HL-60 (cell line): ENCODE results near the gene TMEM59L.
A peak's percentile ranks its signal among the peaks of the same experiment; 100 is the strongest.

Source experiments
- DNase-seq, 2 experiments: peaks; one replicate each; pipeline ENCODE4 v3.0.0-alpha.2; 2010 to 2020; ENCODE audit warnings: low read depth in 1 of 2, low spot score in 1 of 2
- H3K27ac ChIP-seq: fragments of 250-450 bp; sonication (Bioruptor Pico); replicated peaks from 2 replicates; pipeline ENCODE4 v1.5.1; 2020; ENCODE audit warnings: mild to moderate bottlenecking, moderate library complexity
- H3K27me3 ChIP-seq: fragments of 250-450 bp; sonication (Bioruptor Pico); 2 replicates; pipeline ENCODE4 v1.5.1; 2021; ENCODE audit warnings: mild to moderate bottlenecking, moderate library complexity; ENCODE audit not compliant: insufficient read depth, poor library complexity, severe bottlenecking
- H3K4me3 ChIP-seq: replicated peaks from 2 replicates; pipeline ENCODE4 v1.5.1; 2011; ENCODE audit warnings: mild to moderate bottlenecking, control low read depth, low read length; ENCODE audit not compliant: insufficient read depth
- GABPA ChIP-seq: IDR thresholded peaks from 2 replicates; pipeline ENCODE4 v1.6.1; 2012; ENCODE audit warnings: low read depth
- POLR2AphosphoS5 ChIP-seq: IDR thresholded peaks from 2 replicates; pipeline ENCODE4 v1.6.1; 2012; ENCODE audit warnings: low read depth
- SPI1 ChIP-seq: IDR thresholded peaks from 2 replicates; pipeline ENCODE4 v1.6.1; 2012; ENCODE audit warnings: low read depth, mild to moderate bottlenecking, borderline replicate concordance
- TF ChIP-seq, protein P1 (sequence below): IDR thresholded peaks from 2 replicates; pipeline ENCODE4 v1.6.1; 2012; ENCODE audit warnings: low read depth; ENCODE audit not compliant: insufficient replicate concordance
- TF ChIP-seq, protein P2 (sequence below): IDR thresholded peaks from one replicate; pipeline ENCODE4 v1.5.1; 2011; ENCODE audit warnings: low read length, control low read depth, inconsistent platforms; ENCODE audit not compliant: insufficient read depth

The TMEM59L gene

DNA sequence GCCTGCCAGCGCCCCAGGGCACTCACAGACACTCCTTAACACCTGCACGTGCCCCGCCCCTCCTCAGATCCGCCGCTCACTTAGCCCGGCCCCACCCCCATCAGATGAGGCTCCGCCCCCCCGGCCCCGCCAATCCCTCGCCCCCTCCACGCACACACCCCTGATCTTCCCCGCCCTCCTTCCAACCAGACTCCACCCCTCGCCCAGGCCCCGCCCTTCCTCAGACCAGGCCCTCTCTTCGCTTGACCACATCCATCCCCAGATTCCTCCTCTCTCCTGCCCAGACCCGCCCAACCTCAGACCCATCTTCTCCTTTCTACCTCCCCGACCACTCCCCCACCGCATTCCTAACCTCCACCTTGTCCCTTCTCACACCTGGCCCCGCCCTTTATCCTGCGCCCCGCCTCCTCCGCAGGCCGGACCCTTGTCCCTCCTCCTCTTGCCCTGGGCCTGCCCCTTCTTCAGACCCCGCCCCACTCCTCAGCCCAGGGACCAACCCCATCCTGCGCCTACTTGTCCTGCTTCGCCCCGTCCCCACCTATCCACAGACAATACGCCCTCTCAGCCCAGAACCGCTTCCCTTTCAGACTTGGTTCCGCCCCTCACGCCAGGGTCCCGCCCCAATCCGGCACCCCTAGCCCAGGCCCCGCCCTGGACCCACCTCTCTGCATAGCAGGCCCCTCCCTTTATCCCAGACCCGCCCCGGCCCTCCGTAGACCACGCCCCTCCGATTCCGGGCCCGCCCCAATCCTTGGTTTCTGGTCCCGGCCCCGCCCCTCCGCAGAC, 23.7 kb downstream of the TMEM59L start:
- Histone ChIP-seq H3K27me3 (peaks cover 3% of the 10 kb centered on the region), H3K4me3 (peak overlapping the region; percentile 76), H3K27ac (peak overlapping the region; percentile 4; the same call in 1 of the 2 replicates)
- peak; percentile 97 to 98 for DNase-seq
- TF ChIP-seq, protein P1, sequence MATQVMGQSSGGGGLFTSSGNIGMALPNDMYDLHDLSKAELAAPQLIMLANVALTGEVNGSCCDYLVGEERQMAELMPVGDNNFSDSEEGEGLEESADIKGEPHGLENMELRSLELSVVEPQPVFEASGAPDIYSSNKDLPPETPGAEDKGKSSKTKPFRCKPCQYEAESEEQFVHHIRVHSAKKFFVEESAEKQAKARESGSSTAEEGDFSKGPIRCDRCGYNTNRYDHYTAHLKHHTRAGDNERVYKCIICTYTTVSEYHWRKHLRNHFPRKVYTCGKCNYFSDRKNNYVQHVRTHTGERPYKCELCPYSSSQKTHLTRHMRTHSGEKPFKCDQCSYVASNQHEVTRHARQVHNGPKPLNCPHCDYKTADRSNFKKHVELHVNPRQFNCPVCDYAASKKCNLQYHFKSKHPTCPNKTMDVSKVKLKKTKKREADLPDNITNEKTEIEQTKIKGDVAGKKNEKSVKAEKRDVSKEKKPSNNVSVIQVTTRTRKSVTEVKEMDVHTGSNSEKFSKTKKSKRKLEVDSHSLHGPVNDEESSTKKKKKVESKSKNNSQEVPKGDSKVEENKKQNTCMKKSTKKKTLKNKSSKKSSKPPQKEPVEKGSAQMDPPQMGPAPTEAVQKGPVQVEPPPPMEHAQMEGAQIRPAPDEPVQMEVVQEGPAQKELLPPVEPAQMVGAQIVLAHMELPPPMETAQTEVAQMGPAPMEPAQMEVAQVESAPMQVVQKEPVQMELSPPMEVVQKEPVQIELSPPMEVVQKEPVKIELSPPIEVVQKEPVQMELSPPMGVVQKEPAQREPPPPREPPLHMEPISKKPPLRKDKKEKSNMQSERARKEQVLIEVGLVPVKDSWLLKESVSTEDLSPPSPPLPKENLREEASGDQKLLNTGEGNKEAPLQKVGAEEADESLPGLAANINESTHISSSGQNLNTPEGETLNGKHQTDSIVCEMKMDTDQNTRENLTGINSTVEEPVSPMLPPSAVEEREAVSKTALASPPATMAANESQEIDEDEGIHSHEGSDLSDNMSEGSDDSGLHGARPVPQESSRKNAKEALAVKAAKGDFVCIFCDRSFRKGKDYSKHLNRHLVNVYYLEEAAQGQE: no peak
- TF ChIP-seq SPI1 (no peak), GABPA (no peak), POLR2AphosphoS5 (no peak)
- TF ChIP-seq, protein P2, sequence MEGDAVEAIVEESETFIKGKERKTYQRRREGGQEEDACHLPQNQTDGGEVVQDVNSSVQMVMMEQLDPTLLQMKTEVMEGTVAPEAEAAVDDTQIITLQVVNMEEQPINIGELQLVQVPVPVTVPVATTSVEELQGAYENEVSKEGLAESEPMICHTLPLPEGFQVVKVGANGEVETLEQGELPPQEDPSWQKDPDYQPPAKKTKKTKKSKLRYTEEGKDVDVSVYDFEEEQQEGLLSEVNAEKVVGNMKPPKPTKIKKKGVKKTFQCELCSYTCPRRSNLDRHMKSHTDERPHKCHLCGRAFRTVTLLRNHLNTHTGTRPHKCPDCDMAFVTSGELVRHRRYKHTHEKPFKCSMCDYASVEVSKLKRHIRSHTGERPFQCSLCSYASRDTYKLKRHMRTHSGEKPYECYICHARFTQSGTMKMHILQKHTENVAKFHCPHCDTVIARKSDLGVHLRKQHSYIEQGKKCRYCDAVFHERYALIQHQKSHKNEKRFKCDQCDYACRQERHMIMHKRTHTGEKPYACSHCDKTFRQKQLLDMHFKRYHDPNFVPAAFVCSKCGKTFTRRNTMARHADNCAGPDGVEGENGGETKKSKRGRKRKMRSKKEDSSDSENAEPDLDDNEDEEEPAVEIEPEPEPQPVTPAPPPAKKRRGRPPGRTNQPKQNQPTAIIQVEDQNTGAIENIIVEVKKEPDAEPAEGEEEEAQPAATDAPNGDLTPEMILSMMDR: no peak

DNA sequence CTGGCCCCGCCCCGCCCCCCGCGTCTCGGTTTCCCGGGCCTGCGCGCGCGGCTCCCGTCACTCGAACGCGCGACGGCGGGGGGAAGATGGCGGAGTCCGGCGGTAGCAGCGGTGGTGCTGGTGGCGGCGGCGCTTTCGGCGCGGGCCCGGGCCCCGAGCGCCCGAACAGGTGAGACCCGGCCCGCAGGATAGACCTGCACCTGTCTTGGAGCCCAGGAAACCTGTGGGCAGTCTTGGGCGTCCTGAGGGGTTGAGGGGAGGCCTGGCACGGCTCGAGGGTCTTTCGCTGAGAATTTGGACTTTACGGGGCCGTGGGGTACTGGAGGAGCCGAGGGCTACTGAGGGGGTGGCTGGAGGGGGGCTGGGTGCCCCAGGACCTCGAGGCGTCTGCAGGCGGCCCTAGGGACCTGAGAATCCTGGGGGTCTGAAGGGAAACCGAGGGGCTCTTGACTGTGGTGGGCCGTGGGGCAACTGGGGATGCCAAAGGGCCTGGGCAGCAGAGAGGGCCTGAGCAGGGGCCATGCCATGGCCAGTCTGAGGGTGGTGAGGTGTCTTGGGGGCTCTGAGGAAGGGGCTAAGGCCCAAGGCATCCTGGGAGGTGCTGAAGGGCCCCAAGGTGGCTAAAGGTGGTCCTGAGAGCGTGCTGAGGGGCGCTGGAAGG, 24.4 kb downstream of the TMEM59L start, which contains the start of gene KLHL26:
Gene KLHL26, plus strand, starts transcription at position 60 of the 661 bp plus-strand sequence. Its CDS starts 27 bp downstream, at position 87.
- H3K27ac ChIP-seq: peak within 1 kb of the TSS; percentile 78

DNA sequence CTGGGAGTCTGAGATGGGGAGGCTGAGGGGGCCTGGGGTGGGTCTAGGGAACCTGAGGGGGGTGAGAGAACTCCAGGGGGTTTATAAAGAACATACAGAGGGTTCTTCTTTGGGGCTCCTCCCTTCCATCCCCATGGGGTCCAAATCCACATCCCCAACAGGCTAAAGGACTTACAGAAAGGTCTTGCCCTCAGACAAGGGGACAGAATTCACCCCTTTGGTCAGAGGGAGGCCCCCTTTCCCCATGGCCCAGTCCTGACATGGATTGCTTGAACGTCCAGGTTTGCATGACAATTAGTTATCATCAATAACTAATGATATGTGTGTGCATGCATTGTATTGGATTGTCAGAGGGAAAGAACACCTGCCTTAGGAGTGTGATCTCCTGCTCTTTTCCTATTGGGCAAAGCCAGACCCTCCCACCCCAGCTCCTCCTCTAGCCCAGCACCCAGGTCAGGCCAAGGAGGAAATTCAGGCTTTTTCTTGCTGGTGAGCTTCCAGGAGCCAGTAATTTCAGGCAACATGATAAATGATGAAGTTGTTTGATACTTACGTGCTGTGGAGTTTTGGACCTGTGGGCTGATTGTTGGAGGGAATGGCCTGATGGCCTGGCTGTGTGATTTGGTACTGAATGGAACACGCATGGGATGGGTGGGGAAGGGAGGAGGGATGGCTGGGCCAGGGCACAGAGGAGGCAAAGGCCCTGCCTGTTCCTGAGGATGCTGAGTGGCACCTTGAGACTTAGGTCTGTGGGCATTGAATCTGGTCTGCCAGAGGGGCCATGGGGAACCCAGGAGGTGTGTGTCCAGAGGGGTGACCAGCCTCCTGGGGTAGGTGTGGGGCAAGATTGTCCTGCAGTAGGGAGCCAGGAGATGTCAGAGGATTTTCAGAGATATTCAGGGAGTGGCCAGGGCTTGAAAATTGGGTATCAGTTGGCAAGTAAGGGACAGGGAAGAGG, 25.3 kb downstream of the TMEM59L start:
- H3K4me3 ChIP-seq: peak overlapping the region; percentile 76
- peaks cover 3% of the 10 kb centered on the region for H3K27me3 ChIP-seq
- peak in 1 of 2 experiments; percentile 26 for DNase-seq
- TF ChIP-seq, protein P1: no peak
- no peak for TF ChIP-seq POLR2AphosphoS5
- H3K27ac ChIP-seq: no peak overlapping the region; the same call in 1 of the 2 replicates

More for the DNA sequence above, 24.4 kb downstream of the TMEM59L start, which contains the start of gene KLHL26:
- H3K27me3 ChIP-seq: peaks cover 3% of the 10 kb centered on the region
- peak within 1 kb of the TSS; percentile 76 for H3K4me3 ChIP-seq
- no peak for DNase-seq
- TF ChIP-seq POLR2AphosphoS5 (peak; percentile 63; the same call in 1 of the 2 replicates), GABPA (no peak)
- TF ChIP-seq, protein P1: peak; percentile 60
